ENCODE measurements around the gene DYNC2LI1.

DNA sequence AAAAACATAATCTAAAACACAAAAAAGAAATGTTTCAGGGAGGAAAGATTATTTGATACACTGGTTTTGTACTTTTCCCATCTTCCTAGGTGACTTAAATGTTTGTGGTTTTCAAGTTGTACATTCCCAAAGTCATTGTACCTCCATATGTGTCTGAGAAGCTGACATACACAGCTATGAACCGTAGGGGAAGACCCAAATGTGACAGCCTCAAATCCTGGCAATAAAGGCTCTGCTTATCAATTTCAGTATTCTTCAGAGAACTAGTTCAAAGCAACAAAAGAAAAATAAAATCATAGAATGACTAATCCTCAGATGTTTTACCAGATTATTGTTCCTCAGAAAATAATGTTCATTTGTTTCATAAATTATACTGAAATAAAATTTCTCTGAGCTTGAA, 2.5 kb downstream of the DYNC2LI1 start:
- no peak for TF ChIP-seq EZH2 (IDR thresholded peaks at IDR 0.05; ENCODE audit: low read length, unreplicated experiment)
- no peak for TF ChIP-seq CTCF (conservative IDR thresholded peaks at IDR 0.05; ENCODE audit: low read depth, low read length)

Measured in PC-3 (cell line).